Peyer's patch (tissue), 4 donors: ENCODE data around the gene IL17REL.

Experiments used
- POLR2A ChIP-seq, 2 donors: fragments of 450-650 bp; IDR thresholded peaks; one replicate each; pipeline ENCODE4 v1.5.1; 2017; ENCODE audit warnings: antibody characterized with exemption in 2 of 2, mild to moderate bottlenecking in 2 of 2, moderate library complexity in 2 of 2
- TF ChIP-seq, protein P1 (sequence below), 6 experiments: fragments of 450-650 bp in 4 of 6; fragments of 200-600 bp in 2 of 6; sonication (generic) in 1 of 6; IDR thresholded peaks; one replicate each; pipeline ENCODE4 v1.5.1; 2017 to 2019; ENCODE audit warnings: antibody characterized with exemption in 6 of 6, mild to moderate bottlenecking in 3 of 6, moderate library complexity in 1 of 6

DNA sequence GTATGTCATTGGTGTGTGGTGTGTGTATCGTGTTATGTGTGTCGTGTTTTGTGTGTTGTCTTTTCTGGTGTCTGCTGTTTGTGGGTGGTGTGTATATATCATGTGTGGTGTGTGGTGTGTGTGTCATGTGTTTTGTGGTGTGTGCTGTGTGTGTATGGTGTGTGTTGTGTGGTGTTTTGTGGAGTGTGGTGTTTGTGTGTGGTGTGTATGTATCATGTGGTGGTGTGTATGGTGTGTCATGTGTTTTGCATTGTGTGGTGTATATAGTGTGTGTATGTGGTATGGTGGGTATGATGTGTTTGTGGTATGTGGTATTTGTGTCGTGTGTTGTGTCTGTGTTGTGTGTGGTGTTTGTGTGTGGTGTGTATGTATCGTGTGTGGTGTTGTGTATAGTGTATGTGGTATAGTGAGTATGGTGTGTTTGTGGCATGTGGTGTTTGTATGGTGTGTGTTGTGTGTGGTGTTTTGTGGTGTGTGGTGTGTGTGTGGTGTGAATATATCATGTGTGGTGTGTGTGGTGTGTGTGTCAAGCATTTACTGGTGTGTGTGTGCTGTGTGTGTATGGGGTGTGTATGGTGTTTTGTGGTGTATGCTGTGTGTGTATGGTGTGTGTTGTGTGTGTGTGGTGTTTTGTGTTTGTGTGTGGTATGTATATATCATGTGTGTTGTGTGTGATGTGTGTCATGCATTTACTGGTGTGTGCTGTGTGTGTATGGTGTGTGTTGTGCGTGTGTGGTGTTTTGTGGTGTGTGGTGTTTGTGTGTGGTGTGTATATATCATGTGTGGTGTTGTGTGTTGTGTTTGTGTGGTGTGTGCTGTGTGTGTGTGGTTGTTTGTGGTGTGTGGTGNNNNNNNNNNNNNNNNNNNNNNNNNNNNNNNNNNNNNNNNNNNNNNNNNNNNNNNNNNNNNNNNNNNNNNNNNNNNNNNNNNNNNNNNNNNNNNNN lies 39.3 kb downstream of the IL17REL start:
- TF ChIP-seq, protein P1, sequence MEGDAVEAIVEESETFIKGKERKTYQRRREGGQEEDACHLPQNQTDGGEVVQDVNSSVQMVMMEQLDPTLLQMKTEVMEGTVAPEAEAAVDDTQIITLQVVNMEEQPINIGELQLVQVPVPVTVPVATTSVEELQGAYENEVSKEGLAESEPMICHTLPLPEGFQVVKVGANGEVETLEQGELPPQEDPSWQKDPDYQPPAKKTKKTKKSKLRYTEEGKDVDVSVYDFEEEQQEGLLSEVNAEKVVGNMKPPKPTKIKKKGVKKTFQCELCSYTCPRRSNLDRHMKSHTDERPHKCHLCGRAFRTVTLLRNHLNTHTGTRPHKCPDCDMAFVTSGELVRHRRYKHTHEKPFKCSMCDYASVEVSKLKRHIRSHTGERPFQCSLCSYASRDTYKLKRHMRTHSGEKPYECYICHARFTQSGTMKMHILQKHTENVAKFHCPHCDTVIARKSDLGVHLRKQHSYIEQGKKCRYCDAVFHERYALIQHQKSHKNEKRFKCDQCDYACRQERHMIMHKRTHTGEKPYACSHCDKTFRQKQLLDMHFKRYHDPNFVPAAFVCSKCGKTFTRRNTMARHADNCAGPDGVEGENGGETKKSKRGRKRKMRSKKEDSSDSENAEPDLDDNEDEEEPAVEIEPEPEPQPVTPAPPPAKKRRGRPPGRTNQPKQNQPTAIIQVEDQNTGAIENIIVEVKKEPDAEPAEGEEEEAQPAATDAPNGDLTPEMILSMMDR (IDR thresholded peaks at IDR 0.05): no peak
- TF ChIP-seq POLR2A (IDR thresholded peaks at IDR 0.05): no peak
